HepG2 (cell line): ENCODE results near the gene HDGF. TPM values are rescaled to one million over a fixed set of nuclear protein-coding genes. Genes with fewer than 3 reads are reported as not detected.

ENCODE experiments used
- ATAC-seq: fragments of 200-7000 bp; cut with Tn5 transposase; 3 replicates; pipeline ENCODE4 v1.9.1; 2020; ENCODE audit warnings: mild to moderate bottlenecking, moderate library complexity
- BruUV-seq: library from RNA; stranded (reverse); fragments of 400-500 nt; replicated peaks from 2 replicates; lab custom pipeline; 2021; lab: Mats Ljungman, UMichigan
- CTCF ChIA-PET: fragments of 300-600 bp; formaldehyde crosslinking; extraction: SDS; loops from one replicate; lab custom pipeline; 2021; ENCODE audit warnings: low total read pairs, inconsistent platforms, low intra/inter-chr PET ratio; lab: Yijun Ruan, JAX
- POLR2A ChIA-PET: fragments of 350-600 bp; sonication (Branson Sonifier 250); formaldehyde crosslinking; loops from one replicate; lab custom pipeline; 2020; ENCODE audit warnings: antibody characterized with exemption, inconsistent platforms; lab: Yijun Ruan, JAX
- DNase-seq: peaks from one replicate; pipeline ENCODE4 v3.0.0-alpha.2; 2015; ENCODE audit warnings: low spot score
- FAIRE-seq: peaks from 3 replicates; lab custom pipeline; 2011; peaks lifted over from hg19 to GRCh38; lab: Jason Lieb, UNC
- H2AFZ ChIP-seq: one replicate; pipeline ENCODE4 v1.6.1; 2011; ENCODE audit warnings: low read length, inconsistent platforms
- H3K27ac ChIP-seq: fragments of 300-600 bp; 3 replicates; pipeline ENCODE4 v1.8.0; 2011; ENCODE audit warnings: mixed run types, mild to moderate bottlenecking, mixed read lengths, low read length, inconsistent platforms; ENCODE audit not compliant: insufficient read depth; ENCODE audit errors: extremely low read length
- H3K27me3 ChIP-seq, 2 experiments: fragments of 200-600 bp in 1 of 2; 2 replicates in 1 of 2; 3 replicates in 1 of 2; pipeline versions ENCODE4 v1.6.0 to v1.8.0; 2011; ENCODE audit warnings: low read length in 2 of 2, mild to moderate bottlenecking in 2 of 2, moderate library complexity in 2 of 2, inconsistent platforms in 1 of 2; ENCODE audit not compliant: insufficient read depth in 2 of 2, control insufficient read depth in 1 of 2
- H3K36me3 ChIP-seq, 2 experiments: fragments of 200-600 bp in 1 of 2; replicated peaks in 1 of 2; 2 replicates in 1 of 2; 3 replicates in 1 of 2; pipeline versions ENCODE4 v1.5.1 to v1.8.0; 2011; ENCODE audit warnings: low read length in 2 of 2, inconsistent platforms in 1 of 2; ENCODE audit not compliant: insufficient read depth in 2 of 2, control insufficient read depth in 1 of 2
- H3K4me1 ChIP-seq: 2 replicates; pipeline ENCODE4 v1.5.1; 2012; ENCODE audit warnings: low read length, inconsistent platforms; ENCODE audit not compliant: insufficient read depth
- H3K4me2 ChIP-seq: 2 replicates; pipeline ENCODE4 v1.6.0; 2011; ENCODE audit warnings: low read depth, low read length, inconsistent platforms
- H3K4me3 ChIP-seq, 3 experiments: fragments of 200-600 bp in 1 of 3; sonication (generic), shearing (Covaris generic) in 1 of 3; replicated peaks in 1 of 3; 2 replicates each; pipeline ENCODE4 v1.5.1; 2011 to 2016; ENCODE audit warnings: low read length in 3 of 3, inconsistent platforms in 2 of 3, low read depth in 2 of 3, mild to moderate bottlenecking in 2 of 3, control low read depth in 1 of 3, mixed read lengths in 1 of 3; ENCODE audit not compliant: insufficient read depth in 1 of 3
- H3K79me2 ChIP-seq: one replicate; pipeline ENCODE4 v1.6.1; 2011; ENCODE audit warnings: low read length, inconsistent platforms; ENCODE audit not compliant: insufficient read depth
- H3K9ac ChIP-seq: 2 replicates; pipeline ENCODE4 v1.6.0; 2011; ENCODE audit warnings: mild to moderate bottlenecking, low read depth, low read length, inconsistent platforms; ENCODE audit not compliant: insufficient read depth
- H3K9me3 ChIP-seq: 2 replicates; pipeline ENCODE4 v1.5.1; 2012; ENCODE audit warnings: mild to moderate bottlenecking, low read length
- H4K20me1 ChIP-seq: 2 replicates; pipeline ENCODE4 v1.6.0; 2011; ENCODE audit warnings: inconsistent platforms, mild to moderate bottlenecking, low read length, moderate library complexity; ENCODE audit not compliant: insufficient read depth
- FOXO4 ChIP-seq: sonication (generic); formaldehyde crosslinking; conservative IDR thresholded peaks from 2 replicates; pipeline ENCODE4 v1.8.1; 2023; ENCODE audit warnings: missing genetic modification reagents
- NR2F2 ChIP-seq: IDR thresholded peaks from 2 replicates; pipeline ENCODE4 v1.6.1; 2012; ENCODE audit warnings: low read depth, inconsistent platforms, borderline replicate concordance
- REXO4 ChIP-seq: sonication (generic); formaldehyde crosslinking; IDR thresholded peaks from 2 replicates; pipeline ENCODE4 v1.8.0; 2022; ENCODE audit warnings: missing genetic modification reagents, mild to moderate bottlenecking, borderline replicate concordance
- SKIL ChIP-seq: sonication (generic); formaldehyde crosslinking; IDR thresholded peaks from 2 replicates; pipeline ENCODE4 v1.8.0; 2022; ENCODE audit warnings: missing genetic modification reagents, mild to moderate bottlenecking, moderate library complexity, borderline replicate concordance
- ZNF138 ChIP-seq: sonication (generic); formaldehyde crosslinking; IDR thresholded peaks from 2 replicates; pipeline ENCODE4 v1.5.0; 2020; ENCODE audit warnings: mild to moderate bottlenecking, low read depth, missing genetic modification reagents
- ZNF562 ChIP-seq: sonication (generic); formaldehyde crosslinking; IDR thresholded peaks from 2 replicates; pipeline ENCODE4 v1.8.0; 2022; ENCODE audit warnings: missing genetic modification reagents, borderline replicate concordance
- ZNF570 ChIP-seq: sonication (generic); formaldehyde crosslinking; IDR thresholded peaks from 2 replicates; pipeline ENCODE4 v1.4.0; 2020; ENCODE audit warnings: mild to moderate bottlenecking, missing genetic modification reagents, borderline replicate concordance
- ZNF720 ChIP-seq: sonication (generic); formaldehyde crosslinking; IDR thresholded peaks from 2 replicates; pipeline ENCODE4 v1.4.0; 2020; ENCODE audit warnings: missing genetic modification reagents
- WGBS: methylation state at CpG from one replicate; pipeline ENCODE4 v1.1.6; 2017; ENCODE audit warnings: low lambda C conversion rate; 5-methylcytosine and 5-hydroxymethylcytosine counted together
- in situ Hi-C: cut with HindIII; loops from 2 replicates; pipeline ENCODE4 v1.10.0; 2017; ENCODE audit warnings: low pct_unique_long_range_greater_than_20kb; ENCODE audit not compliant: extremely low pct_ligation_motif_present
- intact Hi-C: fragments of 100-400 bp; cut with micrococcal nuclease; formaldehyde crosslinking; loops from one replicate; pipeline ENCODE4 v1.10.0; 2022; ENCODE audit not compliant: unreplicated experiment
- polyA plus RNA-seq, 8 experiments: library from polyadenylated mRNA; depleted of rRNA in 3 of 8; stranded (reverse) in 7 of 8; unstranded in 1 of 8; fragments of >200 nt; fragmentation: Illumina TruSeq in 4 of 8; extraction: Trizol in 4 of 8; gene quantifications; 2 replicates each; pipeline versions ENCODE4 v1.2.1 to v1.2.3, GENCODE V29; 2011 to 2016; ENCODE audit warnings: low read depth in 4 of 8, missing spikeins in 1 of 8, mixed read lengths in 1 of 8; ENCODE audit not compliant: insufficient read depth in 1 of 8
- total RNA-seq, 5 experiments: library from RNA; depleted of rRNA; stranded (reverse); fragments of >200 nt; fragmentation: Illumina TruSeq; extraction: Trizol; gene quantifications; 2 replicates each; pipeline ENCODE4 v1.2.3, GENCODE V29; 2016; ENCODE audit warnings: low read depth in 1 of 5
- TF ChIP-seq, protein P1 (sequence below): sonication (generic); formaldehyde crosslinking; IDR thresholded peaks from one replicate; pipeline ENCODE4 v1.5.1; 2020; ENCODE audit warnings: mild to moderate bottlenecking, missing genetic modification reagents; ENCODE audit errors: not compliant biosample characterization
- TF ChIP-seq, protein P2 (sequence below): IDR thresholded peaks from 2 replicates; pipeline ENCODE4 v1.6.1; 2016

The HDGF gene
- total and polyA plus RNA-seq, 2 of the 13 experiments (the other 11 are each of a cell fraction or from before 2014, with no cell fraction given): 156 to 196 TPM

DNA sequence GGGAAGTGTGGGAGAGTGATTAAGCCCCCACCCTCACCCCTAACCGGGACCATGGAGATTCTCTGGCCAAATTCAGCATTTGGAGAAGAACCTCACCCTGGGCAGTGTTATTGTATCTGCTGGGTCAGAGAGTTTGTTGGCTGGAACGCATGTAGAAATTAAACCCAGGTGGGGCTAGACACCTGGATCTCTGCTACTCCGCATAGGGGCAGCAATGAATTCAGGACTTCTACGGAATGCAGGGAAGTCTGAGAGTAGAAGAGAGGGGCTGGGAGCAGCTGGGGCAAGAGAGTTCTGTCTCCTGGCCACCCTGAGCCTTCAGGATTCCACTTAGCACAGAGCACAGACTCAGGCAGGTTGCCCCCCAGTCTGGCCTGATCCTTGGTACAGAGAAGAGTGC is 42.4 kb downstream of the HDGF start:
- in situ Hi-C loops (no loop called here), intact Hi-C loops (no loop called here)
- Histone ChIP-seq H3K9ac (no peak overlapping the region), H3K4me1 (peaks cover 32% of the 10 kb centered on the region), H3K27me3 (peaks cover 8 to 60% of the 10 kb centered on the region in 2 experiments), H3K27ac (no peak overlapping the region), H3K4me3 (no peak overlapping the region), H3K36me3 (no peaks in the 10 kb centered on the region), H3K79me2 (no peaks in the 10 kb centered on the region), H2AFZ (no peak overlapping the region), H4K20me1 (no peaks in the 10 kb centered on the region), H3K9me3 (no peaks in the 10 kb centered on the region), H3K4me2 (no peak overlapping the region)
- 44% methylated on average over 4 of the region's 4 CpGs for WGBS
- ChIA-PET POLR2A (interaction anchor here (1.1 kb wide), 1 partner anchor 20 kb away, joined by 3 read pairs; no protein-coding TSS in a partner anchor), CTCF (interaction anchor here (1.6 kb wide), 1 partner anchor 20 kb away, joined by 3 read pairs; no protein-coding TSS in a partner anchor)
- FAIRE-seq (no peak), DNase-seq (no peak), ATAC-seq (no peak)
- no TSS peak for BruUV-seq
- TF ChIP-seq FOXO4 (CRISPR knock-in tag): no peak
- TF ChIP-seq NR2F2: no peak
- no peak for TF ChIP-seq ZNF720 (CRISPR knock-in tag)
- TF ChIP-seq ZNF562: no peak
- TF ChIP-seq ZNF138 (CRISPR knock-in tag): no peak
- TF ChIP-seq ZNF570: no peak
- TF ChIP-seq, protein P1, sequence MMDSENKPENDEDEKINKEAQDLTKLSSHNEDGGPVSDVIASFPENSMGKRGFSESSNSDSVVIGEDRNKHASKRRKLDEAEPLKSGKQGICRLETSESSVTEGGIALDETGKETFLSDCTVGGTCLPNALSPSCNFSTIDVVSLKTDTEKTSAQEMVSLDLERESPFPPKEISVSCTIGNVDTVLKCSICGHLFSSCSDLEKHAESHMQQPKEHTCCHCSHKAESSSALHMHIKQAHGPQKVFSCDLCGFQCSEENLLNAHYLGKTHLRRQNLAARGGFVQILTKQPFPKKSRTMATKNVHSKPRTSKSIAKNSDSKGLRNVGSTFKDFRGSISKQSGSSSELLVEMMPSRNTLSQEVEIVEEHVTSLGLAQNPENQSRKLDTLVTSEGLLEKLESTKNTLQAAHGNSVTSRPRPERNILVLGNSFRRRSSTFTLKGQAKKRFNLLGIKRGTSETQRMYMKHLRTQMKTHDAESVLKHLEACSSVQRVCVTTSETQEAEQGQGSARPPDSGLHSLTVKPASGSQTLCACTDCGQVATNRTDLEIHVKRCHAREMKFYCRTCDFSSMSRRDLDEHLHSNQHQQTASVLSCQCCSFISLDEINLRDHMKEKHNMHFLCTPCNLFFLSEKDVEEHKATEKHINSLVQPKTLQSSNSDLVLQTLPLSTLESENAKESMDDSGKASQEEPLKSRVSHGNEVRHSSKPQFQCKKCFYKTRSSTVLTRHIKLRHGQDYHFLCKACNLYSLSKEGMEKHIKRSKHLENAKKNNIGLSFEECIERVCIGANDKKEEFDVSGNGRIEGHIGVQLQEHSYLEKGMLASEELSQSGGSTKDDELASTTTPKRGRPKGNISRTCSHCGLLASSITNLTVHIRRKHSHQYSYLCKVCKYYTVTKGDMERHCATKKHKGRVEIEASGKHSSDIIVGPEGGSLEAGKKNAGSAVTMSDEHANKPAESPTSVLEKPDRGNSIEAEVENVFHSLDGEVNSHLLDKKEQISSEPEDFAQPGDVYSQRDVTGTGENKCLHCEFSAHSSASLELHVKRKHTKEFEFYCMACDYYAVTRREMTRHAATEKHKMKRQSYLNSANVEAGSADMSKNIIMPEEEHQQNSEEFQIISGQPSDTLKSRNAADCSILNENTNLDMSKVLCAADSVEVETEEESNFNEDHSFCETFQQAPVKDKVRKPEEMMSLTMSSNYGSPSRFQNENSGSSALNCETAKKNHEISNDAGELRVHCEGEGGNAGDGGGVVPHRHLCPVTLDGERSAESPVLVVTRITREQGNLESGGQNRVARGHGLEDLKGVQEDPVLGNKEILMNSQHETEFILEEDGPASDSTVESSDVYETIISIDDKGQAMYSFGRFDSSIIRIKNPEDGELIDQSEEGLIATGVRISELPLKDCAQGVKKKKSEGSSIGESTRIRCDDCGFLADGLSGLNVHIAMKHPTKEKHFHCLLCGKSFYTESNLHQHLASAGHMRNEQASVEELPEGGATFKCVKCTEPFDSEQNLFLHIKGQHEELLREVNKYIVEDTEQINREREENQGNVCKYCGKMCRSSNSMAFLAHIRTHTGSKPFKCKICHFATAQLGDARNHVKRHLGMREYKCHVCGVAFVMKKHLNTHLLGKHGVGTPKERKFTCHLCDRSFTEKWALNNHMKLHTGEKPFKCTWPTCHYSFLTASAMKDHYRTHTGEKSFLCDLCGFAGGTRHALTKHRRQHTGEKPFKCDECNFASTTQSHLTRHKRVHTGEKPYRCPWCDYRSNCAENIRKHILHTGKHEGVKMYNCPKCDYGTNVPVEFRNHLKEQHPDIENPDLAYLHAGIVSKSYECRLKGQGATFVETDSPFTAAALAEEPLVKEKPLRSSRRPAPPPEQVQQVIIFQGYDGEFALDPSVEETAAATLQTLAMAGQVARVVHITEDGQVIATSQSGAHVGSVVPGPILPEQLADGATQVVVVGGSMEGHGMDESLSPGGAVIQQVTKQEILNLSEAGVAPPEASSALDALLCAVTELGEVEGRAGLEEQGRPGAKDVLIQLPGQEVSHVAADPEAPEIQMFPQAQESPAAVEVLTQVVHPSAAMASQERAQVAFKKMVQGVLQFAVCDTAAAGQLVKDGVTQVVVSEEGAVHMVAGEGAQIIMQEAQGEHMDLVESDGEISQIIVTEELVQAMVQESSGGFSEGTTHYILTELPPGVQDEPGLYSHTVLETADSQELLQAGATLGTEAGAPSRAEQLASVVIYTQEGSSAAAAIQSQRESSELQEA (CRISPR knock-in tag): no peak
- no peak for TF ChIP-seq REXO4 (CRISPR knock-in tag)
- TF ChIP-seq SKIL (CRISPR knock-in tag): no peak
- TF ChIP-seq, protein P2, sequence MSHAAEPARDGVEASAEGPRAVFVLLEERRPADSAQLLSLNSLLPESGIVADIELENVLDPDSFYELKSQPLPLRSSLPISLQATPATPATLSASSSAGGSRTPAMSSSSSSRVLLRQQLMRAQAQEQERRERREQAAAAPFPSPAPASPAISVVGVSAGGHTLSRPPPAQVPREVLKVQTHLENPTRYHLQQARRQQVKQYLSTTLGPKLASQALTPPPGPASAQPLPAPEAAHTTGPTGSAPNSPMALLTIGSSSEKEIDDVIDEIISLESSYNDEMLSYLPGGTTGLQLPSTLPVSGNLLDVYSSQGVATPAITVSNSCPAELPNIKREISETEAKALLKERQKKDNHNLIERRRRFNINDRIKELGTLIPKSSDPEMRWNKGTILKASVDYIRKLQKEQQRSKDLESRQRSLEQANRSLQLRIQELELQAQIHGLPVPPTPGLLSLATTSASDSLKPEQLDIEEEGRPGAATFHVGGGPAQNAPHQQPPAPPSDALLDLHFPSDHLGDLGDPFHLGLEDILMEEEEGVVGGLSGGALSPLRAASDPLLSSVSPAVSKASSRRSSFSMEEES (CRISPR knock-in tag): no peak
